Suprapubic skin (tissue), 4 donors: Measurements from ENCODE around the gene FOXB2. TPM values are rescaled to one million over a fixed set of nuclear protein-coding genes. Genes with fewer than 3 reads are reported as not detected.

ENCODE experiments used
- DNase-seq, 2 donors: peaks; one replicate each; pipeline ENCODE4 v3.0.0-alpha.2; 2019; ENCODE audit warnings: low spot score in 2 of 2
- H3K27ac ChIP-seq: fragments of 200-600 bp; sonication (generic); one replicate; pipeline ENCODE4 v1.5.1; 2019
- H3K27me3 ChIP-seq: fragments of 200-600 bp; sonication (generic); one replicate; pipeline ENCODE4 v1.5.1; 2019
- H3K36me3 ChIP-seq: fragments of 200-600 bp; sonication (generic); one replicate; pipeline ENCODE4 v1.5.1; 2019
- H3K4me1 ChIP-seq: fragments of 200-600 bp; sonication (generic); one replicate; pipeline ENCODE4 v1.5.1; 2019
- H3K4me3 ChIP-seq: fragments of 200-600 bp; sonication (generic); one replicate; pipeline ENCODE4 v1.5.1; 2019; ENCODE audit warnings: mild to moderate bottlenecking
- H3K9me3 ChIP-seq: fragments of 200-600 bp; sonication (generic); one replicate; pipeline ENCODE4 v1.5.1; 2019
- EP300 ChIP-seq: sonication (generic); formaldehyde crosslinking; IDR thresholded peaks from one replicate; pipeline ENCODE4 v1.6.1; 2017; ENCODE audit warnings: antibody characterized with exemption
- POLR2A ChIP-seq, 2 donors: fragments of 450-650 bp; IDR thresholded peaks; one replicate each; pipeline ENCODE4 v1.6.1; 2017; ENCODE audit warnings: antibody characterized with exemption in 2 of 2, mild to moderate bottlenecking in 2 of 2, moderate library complexity in 2 of 2
- POLR2AphosphoS5 ChIP-seq, 3 donors: sonication (generic); formaldehyde crosslinking; IDR thresholded peaks; one replicate each; pipeline ENCODE4 v1.6.1; 2017; ENCODE audit warnings: antibody characterized with exemption in 3 of 3
- WGBS: methylation state at CpG from one replicate; pipeline ENCODE4 v1.1.5; 2018; 5-methylcytosine and 5-hydroxymethylcytosine counted together
- total RNA-seq, 4 donors: library from RNA; depleted of rRNA; stranded (reverse); fragments of >200 nt; gene quantifications; one replicate each; pipeline ENCODE4 v1.1.0, GENCODE V29; 2016
- TF ChIP-seq, protein P1 (sequence below), 2 donors: fragments of 200-600 bp in 1 of 2; fragments of 450-650 bp in 1 of 2; sonication (generic) in 1 of 2; IDR thresholded peaks; one replicate each; pipeline ENCODE4 v1.5.1; 2016 to 2019; ENCODE audit warnings: antibody characterized with exemption in 2 of 2, mild to moderate bottlenecking in 1 of 2, moderate library complexity in 1 of 2

The FOXB2 gene
- total RNA-seq, 4 donors from 2014 or later = not detected

DNA sequence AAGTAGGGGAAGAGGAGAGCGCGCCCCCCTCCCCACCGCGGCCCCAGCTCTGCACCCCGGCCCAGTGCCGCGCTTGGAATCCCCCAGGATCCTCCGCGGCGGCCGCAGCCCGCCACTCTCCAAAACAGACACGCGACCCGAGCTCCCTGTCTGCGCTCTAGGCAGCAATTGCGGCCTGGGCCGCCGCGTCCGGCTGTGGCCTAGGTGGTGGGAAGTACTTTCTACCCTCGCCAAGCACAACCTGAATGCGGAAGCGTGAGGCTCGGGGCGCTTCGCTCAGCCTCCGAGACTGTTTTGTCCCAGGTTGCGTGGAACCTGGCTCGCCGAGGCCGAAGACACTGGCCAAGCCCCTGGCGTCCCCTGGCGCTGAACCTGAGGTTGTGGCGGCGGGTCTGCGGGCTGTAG lies 3.3 kb upstream of the FOXB2 start:
- H3K4me3 ChIP-seq = no peak overlapping the region
- peaks cover 100% of the 10 kb centered on the region for H3K27me3 ChIP-seq
- H3K27ac ChIP-seq = no peak overlapping the region
- H3K9me3 ChIP-seq = no peaks in the 10 kb centered on the region
- TF ChIP-seq EP300 = no peak
- peaks cover 47% of the 10 kb centered on the region for H3K4me1 ChIP-seq
- H3K36me3 ChIP-seq = no peaks in the 10 kb centered on the region
- 2% methylated on average over 17 of the region's 37 CpGs for WGBS
- DNase-seq = no peak

- 47% methylated on average over 33 of the region's 47 CpGs for WGBS
- no peak overlapping the region for H3K4me3 ChIP-seq
- peaks cover 100% of the 10 kb centered on the region for H3K27me3 ChIP-seq
- no peaks in the 10 kb centered on the region for H3K36me3 ChIP-seq
- H3K27ac ChIP-seq = no peak overlapping the region
- TF ChIP-seq, protein P1, sequence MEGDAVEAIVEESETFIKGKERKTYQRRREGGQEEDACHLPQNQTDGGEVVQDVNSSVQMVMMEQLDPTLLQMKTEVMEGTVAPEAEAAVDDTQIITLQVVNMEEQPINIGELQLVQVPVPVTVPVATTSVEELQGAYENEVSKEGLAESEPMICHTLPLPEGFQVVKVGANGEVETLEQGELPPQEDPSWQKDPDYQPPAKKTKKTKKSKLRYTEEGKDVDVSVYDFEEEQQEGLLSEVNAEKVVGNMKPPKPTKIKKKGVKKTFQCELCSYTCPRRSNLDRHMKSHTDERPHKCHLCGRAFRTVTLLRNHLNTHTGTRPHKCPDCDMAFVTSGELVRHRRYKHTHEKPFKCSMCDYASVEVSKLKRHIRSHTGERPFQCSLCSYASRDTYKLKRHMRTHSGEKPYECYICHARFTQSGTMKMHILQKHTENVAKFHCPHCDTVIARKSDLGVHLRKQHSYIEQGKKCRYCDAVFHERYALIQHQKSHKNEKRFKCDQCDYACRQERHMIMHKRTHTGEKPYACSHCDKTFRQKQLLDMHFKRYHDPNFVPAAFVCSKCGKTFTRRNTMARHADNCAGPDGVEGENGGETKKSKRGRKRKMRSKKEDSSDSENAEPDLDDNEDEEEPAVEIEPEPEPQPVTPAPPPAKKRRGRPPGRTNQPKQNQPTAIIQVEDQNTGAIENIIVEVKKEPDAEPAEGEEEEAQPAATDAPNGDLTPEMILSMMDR (IDR thresholded peaks at IDR 0.05) = no peak
- TF ChIP-seq POLR2A (IDR thresholded peaks at IDR 0.05) (no peak), EP300 (no peak), POLR2AphosphoS5 (IDR thresholded peaks at IDR 0.05) (no peak)
- no peaks in the 10 kb centered on the region for H3K9me3 ChIP-seq
- no peak for DNase-seq
- H3K4me1 ChIP-seq = peaks cover 49% of the 10 kb centered on the region
These were observed 2.6 kb upstream of the FOXB2 start for GRCh38 chr9:77016526-77017504.

DNA sequence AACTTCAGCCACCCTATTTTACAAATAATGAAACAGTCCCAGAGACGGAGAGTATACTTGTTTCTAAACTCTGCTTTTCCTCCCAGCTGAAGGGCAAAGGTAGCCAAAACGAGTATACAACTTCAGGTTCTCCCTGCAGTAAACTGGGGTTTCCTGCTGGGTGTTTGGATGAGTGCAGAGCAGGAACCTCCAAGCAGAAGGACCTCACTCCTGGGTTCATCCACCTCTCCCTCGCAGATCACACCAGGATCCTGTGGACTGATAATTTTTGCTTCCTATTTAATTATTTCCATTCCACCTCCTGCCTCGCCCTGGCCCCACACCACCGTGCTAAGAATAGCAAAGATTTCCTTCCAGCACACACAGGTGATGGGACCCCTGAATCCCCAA lies 2.0 kb upstream of the FOXB2 start:
- Histone ChIP-seq H3K27ac (no peak overlapping the region), H3K27me3 (peaks cover 100% of the 10 kb centered on the region), H3K4me1 (peaks cover 47% of the 10 kb centered on the region), H3K9me3 (no peaks in the 10 kb centered on the region), H3K4me3 (no peak overlapping the region), H3K36me3 (no peaks in the 10 kb centered on the region)
- 28% methylated on average over 5 of the region's 5 CpGs for WGBS
- DNase-seq = no peak
- no peak for TF ChIP-seq POLR2AphosphoS5 (IDR thresholded peaks at IDR 0.05)
- TF ChIP-seq POLR2A (IDR thresholded peaks at IDR 0.05) = no peak
- TF ChIP-seq, protein P1 (IDR thresholded peaks at IDR 0.05) = no peak
- TF ChIP-seq EP300 = no peak

DNA sequence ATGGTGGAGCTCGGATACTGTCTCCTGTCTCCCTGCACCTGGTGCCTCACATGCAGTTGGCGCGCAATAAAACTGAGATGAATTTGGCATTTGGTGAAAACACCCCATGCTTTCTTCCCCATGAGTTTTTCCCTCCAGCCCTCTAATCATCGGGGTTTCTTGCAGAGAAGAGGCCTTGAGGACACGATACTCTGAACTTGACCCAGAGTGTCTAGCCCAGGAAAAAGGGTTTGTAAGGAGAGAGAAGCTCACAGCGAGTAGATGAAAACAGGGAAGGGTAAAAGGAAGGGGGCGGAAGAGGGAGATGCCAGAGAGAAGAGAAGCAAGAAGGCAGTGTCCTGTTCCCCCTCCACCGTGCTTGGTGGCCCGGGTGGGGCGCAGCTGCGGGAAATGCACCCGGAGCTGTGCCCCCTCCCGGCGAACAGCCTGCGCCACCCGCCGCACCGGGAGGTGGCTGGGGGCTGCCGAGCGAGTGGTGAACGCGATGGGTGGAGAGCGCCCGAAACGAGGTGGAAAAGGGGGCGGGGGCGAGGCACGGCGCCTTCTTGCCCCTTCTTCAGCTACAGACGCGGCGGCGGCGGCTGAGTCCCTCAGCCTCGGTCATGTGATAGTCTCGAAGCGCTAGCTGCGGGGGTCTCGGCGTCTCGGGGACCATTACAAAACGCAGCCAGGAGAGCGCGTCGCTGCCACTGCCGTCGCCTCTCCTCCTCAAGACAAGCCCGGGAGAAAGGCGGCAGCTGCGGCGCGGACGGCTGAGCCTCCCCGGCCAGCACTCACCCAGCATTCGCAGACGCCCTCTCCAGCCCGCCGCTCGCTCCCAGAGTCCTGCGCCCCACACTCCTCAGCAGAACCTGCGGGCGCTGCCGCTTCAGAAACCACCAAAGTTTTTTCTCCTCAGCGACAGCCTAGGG lies 1.1 kb upstream of the FOXB2 start:
- no peak for DNase-seq

DNA sequence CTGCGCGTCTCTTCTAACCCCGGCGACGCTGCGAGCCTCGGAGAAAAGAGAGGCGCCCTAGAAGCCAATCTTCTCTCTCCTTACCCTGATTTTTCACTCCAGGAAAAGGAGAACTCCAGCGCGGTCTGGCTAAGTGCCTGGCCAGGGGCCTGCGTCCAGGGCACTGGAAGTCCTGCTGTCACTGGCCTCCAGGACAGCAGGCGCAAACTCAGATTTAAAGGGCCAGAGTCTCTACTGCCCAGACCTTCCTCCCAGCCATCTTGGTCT lies 553 bp upstream of the FOXB2 start:
- H3K27ac ChIP-seq = no peak overlapping the region
- no peak for TF ChIP-seq POLR2A (IDR thresholded peaks at IDR 0.05)
- TF ChIP-seq, protein P1 (IDR thresholded peaks at IDR 0.05) = no peak
- 2% methylated on average over 9 of the region's 12 CpGs for WGBS
- no peak for DNase-seq
- H3K27me3 ChIP-seq = peaks cover 100% of the 10 kb centered on the region
- peak overlapping the region; percentile 22 for H3K4me3 ChIP-seq
- H3K36me3 ChIP-seq = no peaks in the 10 kb centered on the region
- H3K4me1 ChIP-seq = peaks cover 47% of the 10 kb centered on the region
- H3K9me3 ChIP-seq = no peaks in the 10 kb centered on the region

More for the DNA sequence above, 1.1 kb upstream of the FOXB2 start:
- H3K9me3 ChIP-seq = no peaks in the 10 kb centered on the region
- 3% methylated on average over 58 of the region's 64 CpGs for WGBS
- TF ChIP-seq EP300 (no peak), POLR2A (IDR thresholded peaks at IDR 0.05) (no peak), POLR2AphosphoS5 (IDR thresholded peaks at IDR 0.05) (no peak)
- TF ChIP-seq, protein P1 (IDR thresholded peaks at IDR 0.05) = no peak
- no peaks in the 10 kb centered on the region for H3K36me3 ChIP-seq
- H3K4me1 ChIP-seq = peaks cover 47% of the 10 kb centered on the region
- H3K4me3 ChIP-seq = peak overlapping the region; percentile 22
- no peak overlapping the region for H3K27ac ChIP-seq
- H3K27me3 ChIP-seq = peaks cover 100% of the 10 kb centered on the region
